ENCODE data around the gene IZUMO3.
"Not testable (repeated sequence)": the region's sequence is repeated elsewhere in the genome, so short reads cannot be mapped to it uniquely, and the experiment has no call there.

The IZUMO3 gene

GRCh38 chr9:24545847-24546522 is at the start of gene IZUMO3:
IZUMO3 (minus strand) TSS chr9:24545897; CDS start chr9:24545649, 248 bp downstream.
- DNase-seq (ENCODE audit: low read depth in 2 of 2) = no peak

GRCh38 chr9:24594234-24594850 is 48.6 kb upstream of the IZUMO3 start:
- no peak for DNase-seq (ENCODE audit: low read depth in 2 of 2)

GRCh38 chr9:24590432-24590831 is 44.7 kb upstream of the IZUMO3 start:
- DNase-seq (ENCODE audit: low read depth in 2 of 2) = no peak

GRCh38 chr9:24587883-24588282 is 42.2 kb upstream of the IZUMO3 start:
- no peak for DNase-seq (ENCODE audit: low read depth in 2 of 2)

- DNase-seq (ENCODE audit: low read depth in 2 of 2) = no peak
These were observed 36.7 kb upstream of the IZUMO3 start for GRCh38 chr9:24582146-24583126.

GRCh38 chr9:24580005-24580404 is 34.3 kb upstream of the IZUMO3 start:
- not testable (repeated sequence) for DNase-seq (ENCODE audit: low read depth in 2 of 2)

GRCh38 chr9:24572406-24572805 is 26.7 kb upstream of the IZUMO3 start:
- DNase-seq (ENCODE audit: low read depth in 2 of 2) = no peak

- DNase-seq (ENCODE audit: low read depth in 2 of 2) = no peak
These were observed 16.3 kb upstream of the IZUMO3 start for GRCh38 chr9:24561957-24562356.

GRCh38 chr9:24553183-24553552 is 7.5 kb upstream of the IZUMO3 start:
- DNase-seq (ENCODE audit: low read depth in 2 of 2) = no peak

- DNase-seq (ENCODE audit: low read depth in 2 of 2) = no peak
These were observed 7.0 kb upstream of the IZUMO3 start for GRCh38 chr9:24552526-24553182.

- no peak for DNase-seq (ENCODE audit: low read depth in 2 of 2)
These were observed 412 bp downstream of the IZUMO3 start for GRCh38 chr9:24545285-24545684.

GRCh38 chr9:24518545-24518944 is 27.2 kb downstream of the IZUMO3 start:
- no peak for DNase-seq (ENCODE audit: low read depth in 2 of 2)

GRCh38 chr9:24516463-24516862 is 29.2 kb downstream of the IZUMO3 start:
- no peak for DNase-seq (ENCODE audit: low read depth in 2 of 2)

- no peak for DNase-seq (ENCODE audit: low read depth in 2 of 2)
These were observed 35.8 kb downstream of the IZUMO3 start for GRCh38 chr9:24509850-24510249.

- no peak for DNase-seq (ENCODE audit: low read depth in 2 of 2)
These were observed 41.2 kb downstream of the IZUMO3 start for GRCh38 chr9:24504521-24504920.

- no peak for DNase-seq (ENCODE audit: low read depth in 2 of 2)
These were observed 43.3 kb downstream of the IZUMO3 start for GRCh38 chr9:24502206-24502937.

- no peak for DNase-seq (ENCODE audit: low read depth in 2 of 2)
These were observed 44.9 kb downstream of the IZUMO3 start for GRCh38 chr9:24500761-24501160.

GRCh38 chr9:24498632-24499031 is 47.1 kb downstream of the IZUMO3 start:
- DNase-seq (ENCODE audit: low read depth in 2 of 2) = no peak

GRCh38 chr9:24497671-24498070 is 48.0 kb downstream of the IZUMO3 start:
- no peak for DNase-seq (ENCODE audit: low read depth in 2 of 2)

Measured in stimulated activated CD8-positive, alpha-beta memory T cell treated with anti-CD3 and anti-CD28 coated beads, Interleukin-7, amount 100 ng/mL, for 1 hour (primary cell).